HepG2 (cell line): ENCODE results near the gene PROS1. TPM values are rescaled to one million over a fixed set of nuclear protein-coding genes. Genes with fewer than 3 reads are reported as not detected.

ENCODE experiments used
- ATF5 ChIP-seq: sonication (generic); formaldehyde crosslinking; IDR thresholded peaks from 2 replicates; pipeline ENCODE4 v1.4.0; 2020; ENCODE audit warnings: mild to moderate bottlenecking, low read depth, missing genetic modification reagents
- GLMP ChIP-seq: sonication (generic); formaldehyde crosslinking; IDR thresholded peaks from 2 replicates; pipeline ENCODE4 v1.9.0; 2021; ENCODE audit warnings: missing genetic modification reagents, mild to moderate bottlenecking, borderline replicate concordance
- MXD3 ChIP-seq: IDR thresholded peaks from 2 replicates; pipeline ENCODE4 v1.6.1; 2016; ENCODE audit warnings: mild to moderate bottlenecking, missing biosample characterization, missing genetic modification reagents
- MZF1 ChIP-seq: sonication (generic); formaldehyde crosslinking; IDR thresholded peaks from 2 replicates; pipeline ENCODE4 v1.8.1; 2023; ENCODE audit warnings: mild to moderate bottlenecking, missing genetic modification reagents, borderline replicate concordance
- NR2C2 ChIP-seq: sonication (generic); formaldehyde crosslinking; IDR thresholded peaks from 2 replicates; pipeline ENCODE4 v1.4.0; 2020; ENCODE audit warnings: missing genetic modification reagents, mild to moderate bottlenecking, moderate library complexity, borderline replicate concordance
- PRDM4 ChIP-seq: sonication (generic); formaldehyde crosslinking; IDR thresholded peaks from 2 replicates; pipeline ENCODE4 v1.9.0; 2021; ENCODE audit warnings: missing genetic modification reagents, borderline replicate concordance
- PRPF4 ChIP-seq: fragments of 200-400 bp; formaldehyde crosslinking; IDR thresholded peaks from 2 replicates; pipeline ENCODE4 v1.6.1; 2016; ENCODE audit warnings: low read length, low read depth; ENCODE audit not compliant: poor library complexity, severe bottlenecking
- RBAK ChIP-seq: sonication (generic); formaldehyde crosslinking; IDR thresholded peaks from 2 replicates; pipeline ENCODE4 v1.5.1; 2020; ENCODE audit warnings: mild to moderate bottlenecking, missing genetic modification reagents
- TCF12 ChIP-seq, 2 experiments: fragments of 450-650 bp in 1 of 2; sonication (generic) in 1 of 2; formaldehyde crosslinking in 1 of 2; IDR thresholded peaks; 2 replicates each; pipeline versions ENCODE4 v1.6.1 to v1.8.0; 2017 to 2022; ENCODE audit warnings: antibody characterized with exemption in 1 of 2, mild to moderate bottlenecking in 1 of 2, missing genetic modification reagents in 1 of 2, moderate library complexity in 1 of 2
- TFDP1 ChIP-seq: IDR thresholded peaks from 2 replicates; pipeline ENCODE4 v1.6.1; 2016; ENCODE audit warnings: missing compliant biosample characterization, missing genetic modification reagents, borderline replicate concordance
- TRIM24 ChIP-seq: sonication (generic); formaldehyde crosslinking; IDR thresholded peaks from 2 replicates; pipeline ENCODE4 v1.8.0; 2022; ENCODE audit warnings: mild to moderate bottlenecking, missing genetic modification reagents
- XBP1 ChIP-seq: sonication (generic); formaldehyde crosslinking; IDR thresholded peaks from 2 replicates; pipeline ENCODE4 v1.5.0; 2020; ENCODE audit warnings: missing genetic modification reagents
- ZNF484 ChIP-seq: sonication (generic); formaldehyde crosslinking; IDR thresholded peaks from 2 replicates; pipeline ENCODE4 v1.5.1; 2020; ENCODE audit warnings: mild to moderate bottlenecking, low read depth, missing genetic modification reagents, borderline replicate concordance
- ZNF609 ChIP-seq: sonication (generic); formaldehyde crosslinking; IDR thresholded peaks from 2 replicates; pipeline ENCODE4 v1.4.0; 2020; ENCODE audit warnings: mild to moderate bottlenecking, missing genetic modification reagents, borderline replicate concordance
- ZZZ3 ChIP-seq: sonication (generic); formaldehyde crosslinking; IDR thresholded peaks from 2 replicates; pipeline ENCODE4 v1.4.0; 2020; ENCODE audit warnings: missing genetic modification reagents, mild to moderate bottlenecking, borderline replicate concordance
- polyA plus RNA-seq, 8 experiments: library from polyadenylated mRNA; depleted of rRNA in 3 of 8; stranded (reverse) in 7 of 8; unstranded in 1 of 8; fragments of >200 nt; fragmentation: Illumina TruSeq in 4 of 8; extraction: Trizol in 4 of 8; gene quantifications; 2 replicates each; pipeline versions ENCODE4 v1.2.1 to v1.2.3, GENCODE V29; 2011 to 2016; ENCODE audit warnings: low read depth in 4 of 8, missing spikeins in 1 of 8, mixed read lengths in 1 of 8; ENCODE audit not compliant: insufficient read depth in 1 of 8
- total RNA-seq, 5 experiments: library from RNA; depleted of rRNA; stranded (reverse); fragments of >200 nt; fragmentation: Illumina TruSeq; extraction: Trizol; gene quantifications; 2 replicates each; pipeline ENCODE4 v1.2.3, GENCODE V29; 2016; ENCODE audit warnings: low read depth in 1 of 5

Gene PROS1
- total and polyA plus RNA-seq, 2 of the 13 experiments (the other 11 are each of a cell fraction or from before 2014, with no cell fraction given), result 63.8 to 76.8 TPM

- no peak for TF ChIP-seq ZNF609
- TF ChIP-seq TFDP1 (CRISPR knock-in tag), result no peak; the same call in 1 of the 2 replicates
- TF ChIP-seq PRDM4 (CRISPR knock-in tag), result no peak
- no peak for TF ChIP-seq ZNF484 (CRISPR knock-in tag)
- no peak for TF ChIP-seq PRPF4
- no peak for TF ChIP-seq RBAK (CRISPR knock-in tag)
- no peak for TF ChIP-seq MZF1
- no peak for TF ChIP-seq XBP1 (CRISPR knock-in tag)
- TF ChIP-seq ATF5 (CRISPR knock-in tag), result no peak
- no peak for TF ChIP-seq TCF12 (IDR thresholded peaks at IDR 0.05)
- no peak for TF ChIP-seq TCF12 (CRISPR knock-in tag; IDR thresholded peaks at IDR 0.05)
- TF ChIP-seq ZZZ3 (CRISPR knock-in tag), result no peak
- no peak for TF ChIP-seq TRIM24 (CRISPR knock-in tag)
- no peak; the same call in 1 of the 2 replicates for TF ChIP-seq MXD3 (CRISPR knock-in tag)
- no peak for TF ChIP-seq NR2C2 (CRISPR knock-in tag)
- TF ChIP-seq GLMP (CRISPR knock-in tag), result no peak
Observed at GRCh38 chr3:93973131-93974126, at the start of gene PROS1 (continued).
